Heart right ventricle (tissue), 16 donors: ENCODE measurements around the gene TMEM161B. TPM values are rescaled to one million over a fixed set of nuclear protein-coding genes. Genes with fewer than 3 reads are reported as not detected.
"Not testable (repeated sequence)": the region's sequence is repeated elsewhere in the genome, so short reads cannot be mapped to it uniquely, and the experiment has no call there.

ENCODE experiments used
- ATAC-seq, 8 donors: fragments of 200-7000 bp; cut with Tn5 transposase; one replicate each; pipeline ENCODE4 v1.9.1; 2020; ENCODE audit warnings: mild to moderate bottlenecking in 8 of 8, moderate library complexity in 8 of 8, moderate number of reproducible peaks in 1 of 8
- DNase-seq, 2 donors: peaks; one replicate each; pipeline ENCODE4 v3.0.0-alpha.2; 2020
- H3K27ac ChIP-seq, 10 donors: fragments of 200-600 bp; sonication (generic) in 2 of 10; one replicate each; pipeline versions ENCODE4 v1.5.0 to v1.8.0; 2020 to 2022; ENCODE audit warnings: mild to moderate bottlenecking in 3 of 10
- H3K27me3 ChIP-seq, 7 donors: fragments of 200-600 bp; one replicate each; pipeline ENCODE4 v1.8.0; 2021 to 2022; ENCODE audit warnings: mild to moderate bottlenecking in 2 of 7
- H3K36me3 ChIP-seq, 9 donors: fragments of 200-600 bp; sonication (generic) in 1 of 9; one replicate each; pipeline versions ENCODE4 v1.5.0 to v1.8.0; 2020 to 2022; ENCODE audit warnings: mild to moderate bottlenecking in 2 of 9
- H3K4me1 ChIP-seq, 9 donors: fragments of 200-600 bp; sonication (generic) in 1 of 9; one replicate each; pipeline versions ENCODE4 v1.5.0 to v1.8.0; 2020 to 2022; ENCODE audit warnings: mild to moderate bottlenecking in 4 of 9
- H3K4me3 ChIP-seq, 10 donors: fragments of 200-600 bp; sonication (generic) in 2 of 10; one replicate each; pipeline versions ENCODE4 v1.5.0 to v1.8.0; 2020 to 2022; ENCODE audit warnings: mild to moderate bottlenecking in 7 of 10, moderate library complexity in 2 of 10
- H3K9me3 ChIP-seq, 11 donors: fragments of 200-600 bp in 10 of 11; sonication (generic) in 2 of 11; one replicate each; pipeline versions ENCODE4 v1.5.0 to v1.8.0; 2013 to 2022; ENCODE audit warnings: mild to moderate bottlenecking in 2 of 11, control low read depth in 1 of 11, moderate library complexity in 1 of 11
- CTCF ChIP-seq, 9 donors: fragments of 200-600 bp; sonication (generic) in 2 of 9; IDR thresholded peaks; one replicate each; pipeline versions ENCODE4 v1.5.0 to v1.8.0; 2021 to 2022; ENCODE audit warnings: antibody characterized with exemption in 9 of 9, mild to moderate bottlenecking in 5 of 9, moderate library complexity in 1 of 9
- WGBS, 2 donors: extraction: QIAGEN DNeasy Blood & Tissue Kit; methylation state at CpG; one replicate each; pipeline ENCODE4 v1.1.7; 2013; ENCODE audit warnings: inconsistent platforms in 1 of 2; 5-methylcytosine and 5-hydroxymethylcytosine counted together
- intact Hi-C, 10 donors: fragments of 100-400 bp; cut with DNase I; formaldehyde crosslinking; loops; one replicate each; pipeline versions ENCODE4 v1.11.1 to v1.14.2; 2022
- polyA plus RNA-seq, 2 donors: library from polyadenylated mRNA; stranded (reverse); fragments of 200-250 nt; gene quantifications; one replicate each; pipeline ENCODE4 v1.2.3, GENCODE V29; 2013
- total RNA-seq, 10 donors: library from RNA; stranded (reverse); fragmentation: NEBNext Ultra II Directional in 3 of 10; extraction: Animal tissue kit (Norgen Biotek cat#: 25700) in 3 of 10; gene quantifications; one replicate each; pipeline versions ENCODE4 v1.2.1 to v1.2.4, GENCODE V29; 2021 to 2023
- donor health status: Arrhythmogenic right ventricular cardiomyopathy.
- donor health status: ischemic (EF 13 %, LVEDD 7.1; RV severe dilation, severe dysfunction).
- donor health status: healthy with polysubstance abuse.
- donor health status: DM: no; HTN: yes; CAD: no.
- donor health status: DM: no; HTN: no; CAD: no.
- donor health status: ischemic (EF 25% LVEDD 6.9; RV normal size, moderate dysfunction).
- donor health status: ischemic (EF 25% LVEDD 5.7; RV mildly dilated, moderate dysfunction).
- donor health status: healthy.
- donor health status: DM: yes; HTN: yes; CAD: no.
- donor health status: Ischemic cardiomyopathy.
- donor health status: ischemic (EF 35%, LVEDD 5.7; RV mildly dilated, moderate dysfunction).
- donor health status: nonischemic (EF 11% LVEDD 7.7; RV severe dilation, severe dysfunction).
- donor health status: DM: yes; HTN: yes; CAD: no.
- donor health status: PGD.
- donor health status: ischemic (EF 29% LVEDD 5.4; RV normal size, mild dysfunction).
- donor health status: nonischemic (EF 23%, LVEDD 6.1; RV moderate dilation, normal function).

TMEM161B gene
- total and polyA plus RNA-seq, 12 donors, result 4.1 to 13.9 (median 7.9) TPM

- H3K4me1 ChIP-seq, result peaks cover 0 to 8% (median 0%) of the 10 kb centered on the region in 9 donors
- ATAC-seq, result no peak
- 92 to 98% methylated on average over 1 of the region's 1 CpG for WGBS, 2 donors
- intact Hi-C loops, result no loop called here
- H3K36me3 ChIP-seq, result peaks cover 0 to 5% (median 0%) of the 10 kb centered on the region in 9 donors
- H3K4me3 ChIP-seq, result no peak overlapping the region
- no peaks in the 10 kb centered on the region for H3K9me3 ChIP-seq
- H3K27ac ChIP-seq, result no peak overlapping the region
- DNase-seq, result no peak
- no peaks in the 10 kb centered on the region for H3K27me3 ChIP-seq
- no peak for TF ChIP-seq CTCF (IDR thresholded peaks at IDR 0.05)
These were observed 23.3 kb downstream of the TMEM161B start for GRCh38 chr5:88245241-88245892.

GRCh38 chr5:88244686-88245085 lies 24.0 kb downstream of the TMEM161B start:
- intact Hi-C loops, result no loop called here
- no peak for DNase-seq
- H3K9me3 ChIP-seq, result no peaks in the 10 kb centered on the region
- WGBS, 2 donors, result 92 to 97% methylated on average over 2 of the region's 2 CpGs
- H3K27ac ChIP-seq, result no peak overlapping the region
- no peak for ATAC-seq
- peaks cover 0 to 12% (median 0%) of the 10 kb centered on the region in 9 donors for H3K36me3 ChIP-seq
- H3K4me3 ChIP-seq, result no peak overlapping the region
- TF ChIP-seq CTCF (IDR thresholded peaks at IDR 0.05), result no peak
- peaks cover 0 to 3% (median 0%) of the 10 kb centered on the region in 9 donors for H3K4me1 ChIP-seq
- no peaks in the 10 kb centered on the region for H3K27me3 ChIP-seq

- H3K27ac ChIP-seq, intact Hi-C loops, H3K27me3 ChIP-seq, ATAC-seq, DNase-seq, H3K9me3 ChIP-seq, H3K4me3 ChIP-seq, H3K4me1 ChIP-seq: not testable (repeated sequence)
- peaks cover 0 to 21% (median 0%) of the 10 kb centered on the region in 9 donors for H3K36me3 ChIP-seq
- 88 to 92% methylated on average over 2 of the region's 2 CpGs for WGBS, 2 donors
These were observed 25.2 kb downstream of the TMEM161B start for GRCh38 chr5:88243493-88243892.

- H3K4me3 ChIP-seq, result no peak overlapping the region
- H3K9me3 ChIP-seq, result no peaks in the 10 kb centered on the region
- intact Hi-C loops, result no loop called here
- no peak for TF ChIP-seq CTCF (IDR thresholded peaks at IDR 0.05)
- ATAC-seq (no peak), DNase-seq (no peak)
- no peaks in the 10 kb centered on the region for H3K4me1 ChIP-seq
- H3K27me3 ChIP-seq, result no peaks in the 10 kb centered on the region
- H3K36me3 ChIP-seq, result peaks cover 0 to 42% (median 0%) of the 10 kb centered on the region in 9 donors
- no peak overlapping the region for H3K27ac ChIP-seq
- WGBS, 2 donors, result 97% methylated on average over 4 of the region's 4 CpGs
These were observed 29.9 kb downstream of the TMEM161B start for GRCh38 chr5:88238732-88239131.
